Caco-2 (cell line): ENCODE results near the gene DGKB. TPM values are rescaled to one million over a fixed set of nuclear protein-coding genes. Genes with fewer than 3 reads are reported as not detected.

Experiments
- BruUV-seq: library from RNA; stranded (reverse); fragments of 400-500 nt; replicated peaks from 2 replicates; lab custom pipeline; 2021; lab: Mats Ljungman, UMichigan
- CTCF ChIA-PET: fragments of 300-600 bp; sonication (Branson Sonifier 250); formaldehyde crosslinking; loops from one replicate; lab custom pipeline; 2022; ENCODE audit warnings: antibody characterized with exemption; lab: Charles Lee
- POLR2A ChIA-PET: fragments of 300-600 bp; sonication (Branson Sonifier 250); formaldehyde crosslinking; loops from one replicate; lab custom pipeline; 2022; ENCODE audit warnings: antibody characterized with exemption; lab: Charles Lee
- DNase-seq, 2 experiments: peaks; one replicate each; pipeline versions ENCODE4 v3.0.0 to v3.0.0-alpha.2; 2020 to 2022
- H3K27me3 ChIP-seq: replicated peaks from 2 replicates; pipeline ENCODE4 v1.6.0; 2011; ENCODE audit warnings: low read length; ENCODE audit not compliant: control insufficient read depth, insufficient read depth
- H3K36me3 ChIP-seq: 2 replicates; pipeline ENCODE4 v1.5.1; 2011; ENCODE audit warnings: low read length; ENCODE audit not compliant: control insufficient read depth, insufficient read depth
- H3K4me1 ChIP-seq: fragments of 250-450 bp; sonication (Bioruptor Pico); 2 replicates; pipeline ENCODE4 v1.5.1; 2020; ENCODE audit warnings: mild to moderate bottlenecking
- H3K4me3 ChIP-seq: 2 replicates; pipeline ENCODE4 v1.5.1; 2011; ENCODE audit warnings: low read depth, mild to moderate bottlenecking, control low read depth, low read length
- H3K9me3 ChIP-seq: fragments of 250-450 bp; sonication (Bioruptor Pico); 2 replicates; pipeline ENCODE4 v1.5.1; 2020; ENCODE audit warnings: mild to moderate bottlenecking, moderate library complexity
- H3K27ac Mint-ChIP-seq: one replicate; pipeline ENCODE4 v1.8.0; 2022; ENCODE audit warnings: mixed read lengths; ENCODE audit not compliant: unreplicated experiment
- H3K27me3 Mint-ChIP-seq: one replicate; pipeline ENCODE4 v1.8.0; 2022; ENCODE audit warnings: mixed read lengths; ENCODE audit not compliant: insufficient read depth, unreplicated experiment
- H3K36me3 Mint-ChIP-seq: one replicate; pipeline ENCODE4 v1.8.0; 2022; ENCODE audit warnings: mild to moderate bottlenecking, mixed read lengths; ENCODE audit not compliant: insufficient read depth, unreplicated experiment
- H3K4me1 Mint-ChIP-seq: one replicate; pipeline ENCODE4 v1.8.0; 2022; ENCODE audit warnings: low read depth, mixed read lengths; ENCODE audit not compliant: unreplicated experiment
- H3K4me3 Mint-ChIP-seq: one replicate; pipeline ENCODE4 v1.8.0; 2022; ENCODE audit warnings: mild to moderate bottlenecking, moderate library complexity, mixed read lengths; ENCODE audit not compliant: unreplicated experiment
- H3K9me3 Mint-ChIP-seq: one replicate; pipeline ENCODE4 v1.8.0; 2022; ENCODE audit warnings: mixed read lengths; ENCODE audit not compliant: unreplicated experiment
- CTCF ChIP-seq, 2 experiments: fragments of 200-600 bp in 1 of 2; IDR thresholded peaks; 1 replicate in 1 of 2; 2 replicates in 1 of 2; pipeline versions ENCODE4 v1.5.1 to v1.8.0; 2011 to 2022; ENCODE audit warnings: antibody characterized with exemption in 1 of 2, control low read depth in 1 of 2, inconsistent platforms in 1 of 2, low read depth in 1 of 2, low read length in 1 of 2, mild to moderate bottlenecking in 1 of 2, moderate library complexity in 1 of 2; ENCODE audit not compliant: insufficient read depth in 1 of 2, severe bottlenecking in 1 of 2, unreplicated experiment in 1 of 2
- intact Hi-C: fragments of 100-400 bp; cut with micrococcal nuclease; formaldehyde crosslinking; loops from one replicate; pipeline ENCODE4 v1.10.0; 2022; ENCODE audit not compliant: unreplicated experiment
- total RNA-seq: library from RNA; stranded (reverse); gene quantifications from 2 replicates; pipeline ENCODE4 v1.2.3, GENCODE V29; 2022

The DGKB gene
- total RNA-seq, 1 experiment from 2014 or later = 0.39 TPM

DNA sequence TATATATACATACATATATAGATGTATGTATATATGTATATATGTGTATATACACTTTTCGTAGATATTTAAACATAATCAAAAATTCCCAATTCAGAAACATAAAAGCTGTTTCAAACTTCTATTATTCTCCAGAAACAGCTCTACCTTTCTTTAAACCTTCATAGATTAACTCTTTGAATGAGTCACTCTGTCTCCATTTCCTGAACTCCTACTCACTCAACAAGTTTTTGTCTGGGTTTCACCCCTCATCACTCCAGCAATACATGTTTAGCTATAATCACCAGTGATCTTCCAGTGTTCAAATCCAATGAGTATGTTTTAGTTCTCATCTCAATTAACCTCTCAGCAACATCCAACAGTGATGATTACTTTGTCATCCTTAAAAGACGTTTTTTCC lies 9.6 kb downstream of the DGKB start:
- H3K27me3 Mint-ChIP-seq = no peaks in the 10 kb centered on the region
- H3K4me3 Mint-ChIP-seq = no peak overlapping the region
- ChIA-PET CTCF (interaction anchor here (0.6 kb wide), 1 partner anchor 10 kb away, joined by 3 read pairs; the partner anchor contains the start of gene DGKB), POLR2A (no interaction called here)
- BruUV-seq = no TSS peak
- Histone ChIP-seq H3K27me3 (no peaks in the 10 kb centered on the region), H3K4me3 (no peak overlapping the region), H3K9me3 (no peaks in the 10 kb centered on the region), H3K36me3 (no peaks in the 10 kb centered on the region), H3K4me1 (no peaks in the 10 kb centered on the region)
- no peaks in the 10 kb centered on the region for H3K9me3 Mint-ChIP-seq
- H3K36me3 Mint-ChIP-seq = no peaks in the 10 kb centered on the region
- no peak for TF ChIP-seq CTCF (IDR thresholded peaks at IDR 0.05; ENCODE audit: insufficient read depth in 1 of 2, low read depth in 1 of 2, low read length in 1 of 2, severe bottlenecking in 1 of 2, unreplicated experiment in 1 of 2)
- intact Hi-C loops = no loop called here
- H3K27ac Mint-ChIP-seq = no peak overlapping the region
- no peaks in the 10 kb centered on the region for H3K4me1 Mint-ChIP-seq
- DNase-seq = no peak

DNA sequence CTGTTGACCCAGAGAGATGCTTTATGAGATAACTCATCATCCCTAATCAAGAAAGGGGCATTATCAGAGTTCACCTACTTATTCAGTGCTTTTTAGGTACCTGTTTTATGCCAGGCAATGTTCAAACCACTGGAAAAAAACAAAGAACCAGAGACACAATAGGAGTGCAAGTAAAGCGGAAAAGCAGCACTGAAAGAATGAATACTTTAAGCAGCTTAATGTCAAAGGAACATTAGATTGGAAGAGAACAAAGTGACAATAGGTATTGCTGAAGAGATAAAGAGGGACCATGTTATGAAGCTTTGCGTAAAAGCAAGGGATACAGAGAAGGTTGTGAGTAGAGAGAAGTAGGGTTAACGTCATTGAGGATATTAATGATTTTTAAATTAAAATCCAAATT lies 11.3 kb downstream of the DGKB start:
- no peaks in the 10 kb centered on the region for H3K36me3 Mint-ChIP-seq
- H3K9me3 Mint-ChIP-seq = no peaks in the 10 kb centered on the region
- no peaks in the 10 kb centered on the region for H3K4me1 Mint-ChIP-seq
- intact Hi-C loops = no loop called here
- ChIA-PET CTCF (no interaction called here), POLR2A (no interaction called here)
- H3K4me3 ChIP-seq = no peak overlapping the region
- no peaks in the 10 kb centered on the region for H3K27me3 Mint-ChIP-seq
- H3K27ac Mint-ChIP-seq = no peak overlapping the region
- no peak for TF ChIP-seq CTCF (IDR thresholded peaks at IDR 0.05; ENCODE audit: insufficient read depth in 1 of 2, low read depth in 1 of 2, low read length in 1 of 2, severe bottlenecking in 1 of 2, unreplicated experiment in 1 of 2)
- no peak for DNase-seq
- H3K4me3 Mint-ChIP-seq = no peak overlapping the region
- H3K4me1 ChIP-seq = no peaks in the 10 kb centered on the region
- no peaks in the 10 kb centered on the region for H3K9me3 ChIP-seq
- no peaks in the 10 kb centered on the region for H3K27me3 ChIP-seq
- no peaks in the 10 kb centered on the region for H3K36me3 ChIP-seq
- no TSS peak for BruUV-seq

DNA sequence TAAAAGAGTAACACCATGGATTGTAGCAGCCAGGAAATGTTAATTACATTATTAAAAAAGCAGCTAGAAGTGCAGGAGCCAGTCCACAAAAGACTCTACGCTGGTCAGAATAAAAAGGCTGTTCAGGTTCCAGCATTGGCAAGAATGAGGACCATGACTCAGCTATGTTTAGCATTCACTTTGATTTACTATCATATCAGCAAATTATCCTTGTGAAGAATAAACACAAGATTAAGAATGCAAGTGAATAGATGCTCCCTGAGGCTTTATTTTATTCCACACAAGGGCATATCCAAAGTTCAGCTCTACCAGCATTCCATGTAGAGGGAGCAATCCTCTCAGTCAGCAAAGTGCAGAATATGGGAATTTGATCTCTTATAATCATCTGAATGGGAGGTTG lies 13.6 kb downstream of the DGKB start:
- CTCF ChIA-PET = interaction anchor here (1.0 kb wide), 1 partner anchor 127 kb away, joined by 5 read pairs; no protein-coding TSS in a partner anchor
- intact Hi-C loops = loop anchor here (1.0 kb wide), 1 partner anchor 127 kb away; no protein-coding TSS in a partner anchor
- no peaks in the 10 kb centered on the region for H3K36me3 Mint-ChIP-seq
- no peak overlapping the region for H3K4me3 Mint-ChIP-seq
- no peaks in the 10 kb centered on the region for H3K4me1 Mint-ChIP-seq
- POLR2A ChIA-PET = no interaction called here
- Histone ChIP-seq H3K4me1 (no peaks in the 10 kb centered on the region), H3K9me3 (no peaks in the 10 kb centered on the region), H3K27me3 (no peaks in the 10 kb centered on the region), H3K4me3 (no peak overlapping the region), H3K36me3 (no peaks in the 10 kb centered on the region)
- no TSS peak for BruUV-seq
- no peaks in the 10 kb centered on the region for H3K9me3 Mint-ChIP-seq
- no peak overlapping the region for H3K27ac Mint-ChIP-seq
- H3K27me3 Mint-ChIP-seq = no peaks in the 10 kb centered on the region
- DNase-seq = no peak
- TF ChIP-seq CTCF (IDR thresholded peaks at IDR 0.05; ENCODE audit: insufficient read depth in 1 of 2, low read depth in 1 of 2, low read length in 1 of 2, severe bottlenecking in 1 of 2, unreplicated experiment in 1 of 2) = no peak
